H9 (cell line): ENCODE measurements around the gene CPNE2. TPM values are rescaled to one million over a fixed set of nuclear protein-coding genes. Genes with fewer than 3 reads are reported as not detected.

Experiments
- DNase-seq: peaks from one replicate; pipeline ENCODE4 v3.0.0-alpha.2; 2017
- H2AFZ ChIP-seq: one replicate; pipeline ENCODE4 v1.6.1; 2013; ENCODE audit warnings: mild to moderate bottlenecking, low read length, control low read depth, moderate library complexity
- H2AK5ac ChIP-seq: 2 replicates; pipeline ENCODE4 v1.6.1; 2013; ENCODE audit warnings: low read length, control low read depth, mixed read lengths; ENCODE audit not compliant: insufficient read length
- H2BK120ac ChIP-seq: one replicate; pipeline ENCODE4 v1.6.1; 2013; ENCODE audit warnings: low read depth, mild to moderate bottlenecking, low read length, control low read depth, inconsistent platforms; ENCODE audit not compliant: poor library complexity, severe bottlenecking
- H2BK12ac ChIP-seq: 2 replicates; pipeline ENCODE4 v1.6.1; 2013; ENCODE audit warnings: low read length, control low read depth, mixed read lengths, low read depth; ENCODE audit not compliant: insufficient read length
- H2BK15ac ChIP-seq: 2 replicates; pipeline ENCODE4 v1.6.1; 2013; ENCODE audit warnings: low read depth, low read length, control low read depth
- H2BK20ac ChIP-seq: one replicate; pipeline ENCODE4 v1.6.1; 2013; ENCODE audit warnings: low read depth, mild to moderate bottlenecking, low read length, control low read depth, inconsistent platforms; ENCODE audit not compliant: poor library complexity, severe bottlenecking
- H2BK5ac ChIP-seq: 2 replicates; pipeline ENCODE4 v1.6.1; 2013; ENCODE audit warnings: low read length, control low read depth, mixed read lengths; ENCODE audit not compliant: insufficient read length
- H3K14ac ChIP-seq: 2 replicates; pipeline ENCODE4 v1.6.1; 2013; ENCODE audit warnings: low read length, control low read depth; ENCODE audit not compliant: insufficient read depth
- H3K18ac ChIP-seq: 2 replicates; pipeline ENCODE4 v1.6.1; 2013; ENCODE audit warnings: low read depth, mild to moderate bottlenecking, mixed read lengths, low read length, control low read depth; ENCODE audit not compliant: insufficient read length
- H3K23ac ChIP-seq: 2 replicates; pipeline ENCODE4 v1.6.1; 2013; ENCODE audit warnings: low read length, control low read depth, mixed read lengths, low read depth; ENCODE audit not compliant: insufficient read length
- H3K23me2 ChIP-seq: 2 replicates; pipeline ENCODE4 v1.6.1; 2013; ENCODE audit warnings: low read depth, mild to moderate bottlenecking, mixed read lengths, low read length, control low read depth; ENCODE audit not compliant: insufficient read length, poor library complexity, severe bottlenecking
- H3K27ac ChIP-seq: 2 replicates; pipeline ENCODE4 v1.5.1; 2013; ENCODE audit warnings: low read length, control low read depth, mixed read lengths, low read depth; ENCODE audit not compliant: insufficient read length
- H3K27me3 ChIP-seq: 2 replicates; pipeline ENCODE4 v1.6.1; 2013; ENCODE audit warnings: low read length, control low read depth, inconsistent platforms; ENCODE audit not compliant: insufficient read depth
- H3K4ac ChIP-seq: 2 replicates; pipeline ENCODE4 v1.6.1; 2013; ENCODE audit warnings: low read depth, mild to moderate bottlenecking, control low read depth, inconsistent platforms, low read length, moderate library complexity
- H3K4me1 ChIP-seq: 2 replicates; pipeline ENCODE4 v1.6.1; 2013; ENCODE audit warnings: low read length, control low read depth, inconsistent platforms; ENCODE audit not compliant: insufficient read depth
- H3K4me2 ChIP-seq: 2 replicates; pipeline ENCODE4 v1.6.1; 2013; ENCODE audit warnings: low read length, control low read depth, mixed read lengths; ENCODE audit not compliant: insufficient read length, insufficient read depth
- H3K56ac ChIP-seq: 2 replicates; pipeline ENCODE4 v1.6.1; 2013; ENCODE audit warnings: low read depth, mild to moderate bottlenecking, mixed read lengths, low read length, control low read depth; ENCODE audit not compliant: insufficient read length
- H3K79me1 ChIP-seq: 2 replicates; pipeline ENCODE4 v1.6.1; 2013; ENCODE audit warnings: low read depth, mild to moderate bottlenecking, moderate library complexity, low read length, control low read depth, inconsistent platforms; ENCODE audit not compliant: insufficient read depth, poor library complexity, severe bottlenecking
- H3K79me2 ChIP-seq: 2 replicates; pipeline ENCODE4 v1.6.1; 2013; ENCODE audit warnings: low read length, control low read depth, inconsistent platforms; ENCODE audit not compliant: insufficient read depth
- H3K9ac ChIP-seq: 2 replicates; pipeline ENCODE4 v1.6.1; 2013; ENCODE audit warnings: low read length, control low read depth, mixed read lengths; ENCODE audit not compliant: insufficient read length; ENCODE audit errors: extremely low read depth
- H3K9me3 ChIP-seq: one replicate; pipeline ENCODE4 v1.6.1; 2013; ENCODE audit warnings: low read depth, low read length, inconsistent platforms; ENCODE audit not compliant: control insufficient read depth
- H3T11ph ChIP-seq: one replicate; pipeline ENCODE4 v1.6.1; 2013; ENCODE audit warnings: mild to moderate bottlenecking, low read length, control low read depth, inconsistent platforms
- H4K20me1 ChIP-seq: one replicate; pipeline ENCODE4 v1.6.1; 2013; ENCODE audit not compliant: control insufficient read depth, insufficient read length, insufficient read depth
- H4K5ac ChIP-seq: 2 replicates; pipeline ENCODE4 v1.6.1; 2013; ENCODE audit warnings: low read depth, mild to moderate bottlenecking, mixed read lengths, low read length, control low read depth; ENCODE audit not compliant: insufficient read length
- H4K8ac ChIP-seq: replicated peaks from 2 replicates; pipeline ENCODE4 v1.6.1; 2013; ENCODE audit warnings: low read length, control low read depth, mixed read lengths, low read depth; ENCODE audit not compliant: insufficient read length
- H4K91ac ChIP-seq: 2 replicates; pipeline ENCODE4 v1.6.1; 2013; ENCODE audit warnings: low read depth, mild to moderate bottlenecking, moderate library complexity, mixed read lengths, low read length, control low read depth; ENCODE audit not compliant: insufficient read length
- H3K27ac Mint-ChIP-seq, 3 experiments: 2 replicates in 2 of 3; 3 replicates in 1 of 3; pipeline ENCODE4 v1.8.0; 2020 to 2021; ENCODE audit warnings: mixed read lengths in 3 of 3, mild to moderate bottlenecking in 1 of 3, moderate library complexity in 1 of 3
- H3K27me3 Mint-ChIP-seq: 2 replicates; pipeline ENCODE4 v1.8.0; 2021; ENCODE audit warnings: low read depth, mild to moderate bottlenecking, moderate library complexity, mixed read lengths
- H3K36me3 Mint-ChIP-seq, 3 experiments: 2 replicates in 2 of 3; 3 replicates in 1 of 3; pipeline ENCODE4 v1.8.0; 2020 to 2021; ENCODE audit warnings: low read depth in 3 of 3, mixed read lengths in 3 of 3; ENCODE audit not compliant: insufficient read depth in 1 of 3
- H3K4me1 Mint-ChIP-seq, 2 experiments: 2 replicates each; pipeline ENCODE4 v1.8.0; 2020; ENCODE audit warnings: mixed read lengths in 2 of 2
- H3K4me3 Mint-ChIP-seq, 2 experiments: 2 replicates in 1 of 2; 3 replicates in 1 of 2; pipeline ENCODE4 v1.8.0; 2020 to 2021; ENCODE audit warnings: mild to moderate bottlenecking in 2 of 2, mixed read lengths in 2 of 2, moderate library complexity in 1 of 2
- H3K9me3 Mint-ChIP-seq, 2 experiments: 2 replicates in 1 of 2; 3 replicates in 1 of 2; pipeline ENCODE4 v1.8.0; 2020; ENCODE audit warnings: mild to moderate bottlenecking in 2 of 2, mixed read lengths in 2 of 2, moderate library complexity in 1 of 2
- WGBS: extraction: QIAGEN DNeasy Blood & Tissue Kit; methylation state at CpG from one replicate; pipeline ENCODE4 v1.1.7; 2013; ENCODE audit warnings: missing lambda C conversion rate, low lambda C conversion rate, mixed read lengths; ENCODE audit not compliant: insufficient read length; ENCODE audit errors: extremely low coverage; 5-methylcytosine and 5-hydroxymethylcytosine counted together
- total RNA-seq: library from RNA; stranded (reverse); gene quantifications from 2 replicates; pipeline ENCODE4 v1.2.1, GENCODE V29; 2021
- TF ChIP-seq, protein P1 (sequence below): fragments of 200-600 bp; sonication (generic); conservative IDR thresholded peaks from 3 replicates; pipeline ENCODE4 v1.8.0; 2021; ENCODE audit warnings: antibody characterized with exemption, mild to moderate bottlenecking

CPNE2 gene
- total RNA-seq, 1 experiment from 2014 or later = 8.0 TPM

DNA sequence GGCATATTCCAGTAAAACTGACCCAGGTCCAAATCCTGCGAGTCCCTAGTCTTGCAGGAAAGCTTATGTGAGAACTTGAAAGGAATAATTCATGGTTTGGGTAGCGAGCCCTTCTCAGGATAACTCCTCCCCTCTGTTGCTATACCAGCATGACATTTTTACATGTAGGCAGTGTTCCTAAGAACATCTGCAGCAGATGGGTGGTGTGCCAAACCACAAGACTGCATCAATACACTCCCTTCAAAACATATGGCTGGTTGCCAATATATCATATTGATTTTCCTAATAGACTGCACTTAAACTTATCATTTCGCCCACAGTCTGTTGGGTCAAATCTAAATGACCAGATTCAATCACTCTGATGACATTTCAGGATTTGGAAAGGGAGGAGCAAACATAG, 73.6 kb downstream of the CPNE2 start:
- H3K9me3 Mint-ChIP-seq = no peaks in the 10 kb centered on the region
- no peak overlapping the region for H2BK5ac ChIP-seq
- no peak overlapping the region for H3K4ac ChIP-seq
- no peak overlapping the region for H2BK120ac ChIP-seq
- H3K27me3 Mint-ChIP-seq = no peaks in the 10 kb centered on the region
- no peak overlapping the region for H2BK15ac ChIP-seq
- no peak overlapping the region for H3K27ac ChIP-seq
- H3K9ac ChIP-seq = no peak overlapping the region
- H3K14ac ChIP-seq = no peak overlapping the region
- H4K8ac ChIP-seq = no peak overlapping the region
- H3K56ac ChIP-seq = no peak overlapping the region
- WGBS = no CpG with 5 or more reads among the region's 3 CpGs
- H3K18ac ChIP-seq = no peak overlapping the region
- no peak overlapping the region for H3K4me3 Mint-ChIP-seq
- no peak overlapping the region for H3K23ac ChIP-seq
- no peak overlapping the region for H2AFZ ChIP-seq
- no peaks in the 10 kb centered on the region for H3K79me1 ChIP-seq
- H3K4me2 ChIP-seq = no peak overlapping the region
- no peak overlapping the region for H3K27ac Mint-ChIP-seq
- H2AK5ac ChIP-seq = no peak overlapping the region
- H4K5ac ChIP-seq = no peak overlapping the region
- H3T11ph ChIP-seq = no peak overlapping the region
- no peaks in the 10 kb centered on the region for H3K79me2 ChIP-seq
- DNase-seq = no peak
- no peaks in the 10 kb centered on the region for H3K23me2 ChIP-seq
- H3K27me3 ChIP-seq = no peaks in the 10 kb centered on the region
- no peak overlapping the region for H4K91ac ChIP-seq
- no peaks in the 10 kb centered on the region for H4K20me1 ChIP-seq
- H3K4me1 Mint-ChIP-seq = peaks cover 0 to 1% of the 10 kb centered on the region in 2 experiments; a peak in 1 of 4 replicates
- H3K4me1 ChIP-seq = no peaks in the 10 kb centered on the region
- no peak overlapping the region for H2BK12ac ChIP-seq
- H2BK20ac ChIP-seq = no peak overlapping the region
- TF ChIP-seq, protein P1, sequence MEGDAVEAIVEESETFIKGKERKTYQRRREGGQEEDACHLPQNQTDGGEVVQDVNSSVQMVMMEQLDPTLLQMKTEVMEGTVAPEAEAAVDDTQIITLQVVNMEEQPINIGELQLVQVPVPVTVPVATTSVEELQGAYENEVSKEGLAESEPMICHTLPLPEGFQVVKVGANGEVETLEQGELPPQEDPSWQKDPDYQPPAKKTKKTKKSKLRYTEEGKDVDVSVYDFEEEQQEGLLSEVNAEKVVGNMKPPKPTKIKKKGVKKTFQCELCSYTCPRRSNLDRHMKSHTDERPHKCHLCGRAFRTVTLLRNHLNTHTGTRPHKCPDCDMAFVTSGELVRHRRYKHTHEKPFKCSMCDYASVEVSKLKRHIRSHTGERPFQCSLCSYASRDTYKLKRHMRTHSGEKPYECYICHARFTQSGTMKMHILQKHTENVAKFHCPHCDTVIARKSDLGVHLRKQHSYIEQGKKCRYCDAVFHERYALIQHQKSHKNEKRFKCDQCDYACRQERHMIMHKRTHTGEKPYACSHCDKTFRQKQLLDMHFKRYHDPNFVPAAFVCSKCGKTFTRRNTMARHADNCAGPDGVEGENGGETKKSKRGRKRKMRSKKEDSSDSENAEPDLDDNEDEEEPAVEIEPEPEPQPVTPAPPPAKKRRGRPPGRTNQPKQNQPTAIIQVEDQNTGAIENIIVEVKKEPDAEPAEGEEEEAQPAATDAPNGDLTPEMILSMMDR = no peak
- no peaks in the 10 kb centered on the region for H3K9me3 ChIP-seq
- peaks cover 25 to 79% (median 57%) of the 10 kb centered on the region in 3 experiments for H3K36me3 Mint-ChIP-seq
